Panc1 (cell line): ENCODE results near the gene TEX51. TPM values are rescaled to one million over a fixed set of nuclear protein-coding genes. Genes with fewer than 3 reads are reported as not detected.

Experiments used
- ATAC-seq: fragments of 200-7000 bp; cut with Tn5 transposase; 2 replicates; pipeline ENCODE4 v1.9.1; 2020; ENCODE audit warnings: mild to moderate bottlenecking, moderate library complexity
- BruUV-seq: library from RNA; stranded (reverse); fragments of 400-500 nt; replicated peaks from 2 replicates; lab custom pipeline; 2021; lab: Mats Ljungman, UMichigan
- CTCF ChIA-PET: fragments of 300-600 bp; sonication (Branson Sonifier 250); formaldehyde crosslinking; loops from one replicate; lab custom pipeline; 2022; ENCODE audit warnings: antibody characterized with exemption; lab: Charles Lee
- POLR2A ChIA-PET: fragments of 300-600 bp; sonication (Branson Sonifier 250); formaldehyde crosslinking; loops from one replicate; lab custom pipeline; 2022; ENCODE audit warnings: antibody characterized with exemption; lab: Charles Lee
- DNase-seq: peaks from one replicate; pipeline ENCODE4 v3.0.0-alpha.2; 2010; ENCODE audit warnings: low read depth, low spot score
- H3K27ac ChIP-seq: 2 replicates; pipeline ENCODE4 v1.5.1; 2011; ENCODE audit warnings: mild to moderate bottlenecking, low read length, inconsistent platforms
- H3K27me3 ChIP-seq: fragments of 200-500 bp; sonication (Bioruptor generic); 2 replicates; pipeline ENCODE4 v1.6.0; 2014; ENCODE audit warnings: low read length, inconsistent platforms; ENCODE audit not compliant: control insufficient read depth, insufficient read depth
- H3K36me3 ChIP-seq: fragments of 200-500 bp; sonication (Bioruptor generic); 2 replicates; pipeline ENCODE4 v1.5.1; 2014; ENCODE audit warnings: inconsistent platforms, mild to moderate bottlenecking, low read length, moderate library complexity; ENCODE audit not compliant: control insufficient read depth, insufficient read depth
- H3K4me1 ChIP-seq: 2 replicates; pipeline ENCODE4 v1.5.1; 2011; ENCODE audit warnings: inconsistent platforms, mild to moderate bottlenecking, low read length, moderate library complexity; ENCODE audit not compliant: control insufficient read depth, insufficient read depth
- H3K4me3 ChIP-seq, 2 experiments: 2 replicates each; pipeline ENCODE4 v1.5.1; 2011 to 2012; ENCODE audit warnings: low read depth in 2 of 2, low read length in 2 of 2, mild to moderate bottlenecking in 2 of 2, inconsistent platforms in 1 of 2, moderate library complexity in 1 of 2
- H3K9me3 ChIP-seq: fragments of 200-500 bp; sonication (Bioruptor generic); 2 replicates; pipeline ENCODE4 v1.5.1; 2014; ENCODE audit warnings: low read depth, mild to moderate bottlenecking, inconsistent platforms, low read length, moderate library complexity; ENCODE audit not compliant: control insufficient read depth, insufficient read depth
- POLR2AphosphoS5 ChIP-seq: IDR thresholded peaks from 2 replicates; pipeline ENCODE4 v1.6.1; 2012; ENCODE audit warnings: mild to moderate bottlenecking, low read depth, low read length, moderate library complexity
- SIN3A ChIP-seq: IDR thresholded peaks from 2 replicates; pipeline ENCODE4 v1.6.1; 2012; ENCODE audit warnings: low read depth, mild to moderate bottlenecking, low read length, moderate library complexity, borderline replicate concordance; ENCODE audit not compliant: insufficient read depth
- TCF7L2 ChIP-seq: IDR thresholded peaks from 2 replicates; pipeline ENCODE4 v1.6.1; 2011; ENCODE audit warnings: mild to moderate bottlenecking, low read depth, low read length, inconsistent platforms
- in situ Hi-C: cut with HindIII; loops from 2 replicates; pipeline ENCODE4 v1.10.0; 2016; ENCODE audit warnings: low sequenced_read_pairs, low pct_unique_long_range_greater_than_20kb
- intact Hi-C: fragments of 100-400 bp; cut with micrococcal nuclease; formaldehyde crosslinking; loops from one replicate; pipeline ENCODE4 v1.10.0; 2022; ENCODE audit not compliant: unreplicated experiment
- total RNA-seq: library from RNA; stranded (reverse); gene quantifications from one replicate; pipeline ENCODE4 v1.2.1, GENCODE V29; 2021; ENCODE audit not compliant: unreplicated experiment
- TF ChIP-seq, protein P1 (sequence below), 2 experiments: IDR thresholded peaks; 2 replicates each; pipeline ENCODE4 v1.6.1; 2011 to 2012; ENCODE audit warnings: low read depth in 2 of 2, control low read depth in 1 of 2, low read length in 1 of 2, mild to moderate bottlenecking in 1 of 2, moderate library complexity in 1 of 2; ENCODE audit not compliant: insufficient read depth in 1 of 2
- TF ChIP-seq, protein P2 (sequence below): fragments of 450-650 bp; IDR thresholded peaks from 2 replicates; pipeline ENCODE4 v1.5.1; 2017; ENCODE audit warnings: mild to moderate bottlenecking

TEX51 gene
- total RNA-seq, 1 experiment from 2014 or later: not detected

DNA sequence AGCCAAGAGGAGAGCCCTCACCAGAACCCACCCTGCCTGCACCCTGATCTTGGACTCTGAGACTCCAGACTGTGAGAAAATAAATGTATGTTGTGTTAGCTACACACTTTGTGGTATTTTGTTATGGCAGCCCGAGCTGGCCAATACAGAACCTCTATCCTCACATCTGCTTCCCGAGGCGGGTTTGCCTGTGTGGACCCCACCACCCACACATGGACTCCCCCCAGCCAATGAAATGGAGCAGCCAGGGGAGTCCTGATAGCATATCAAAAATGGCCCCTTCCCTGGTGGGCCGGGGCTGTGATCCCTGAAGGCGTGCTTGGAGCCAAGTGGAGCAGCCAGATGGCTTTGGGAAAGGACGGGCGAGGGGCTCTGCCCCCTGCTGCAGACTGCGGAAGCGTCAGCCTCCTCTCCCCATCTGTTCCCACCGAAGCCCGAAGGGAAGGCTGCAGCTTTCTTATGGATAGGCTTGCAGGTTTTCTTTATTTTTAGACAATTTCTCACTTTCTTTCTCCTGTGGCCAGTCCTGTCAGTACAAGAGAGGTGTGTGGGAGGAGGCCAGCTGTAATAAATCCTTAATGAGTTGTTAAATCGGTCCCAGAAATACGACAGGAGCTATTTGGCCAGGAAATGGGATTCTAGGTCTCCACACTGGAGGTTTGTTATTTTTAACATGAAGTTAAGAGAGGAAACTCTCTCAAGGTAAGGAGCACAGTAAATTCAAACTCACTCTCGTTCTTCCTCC lies 34.4 kb downstream of the TEX51 start:
- ATAC-seq (no peak), DNase-seq (no peak)
- no peak overlapping the region for H3K4me3 ChIP-seq
- POLR2A ChIA-PET: no interaction called here
- no peaks in the 10 kb centered on the region for H3K36me3 ChIP-seq
- CTCF ChIA-PET: no interaction called here
- BruUV-seq: no TSS peak
- H3K9me3 ChIP-seq: no peaks in the 10 kb centered on the region
- no peaks in the 10 kb centered on the region for H3K4me1 ChIP-seq
- no peak overlapping the region for H3K27ac ChIP-seq
- in situ Hi-C loops: no loop called here
- intact Hi-C loops: no loop called here
- no peak for TF ChIP-seq POLR2AphosphoS5
- TF ChIP-seq, protein P1, sequence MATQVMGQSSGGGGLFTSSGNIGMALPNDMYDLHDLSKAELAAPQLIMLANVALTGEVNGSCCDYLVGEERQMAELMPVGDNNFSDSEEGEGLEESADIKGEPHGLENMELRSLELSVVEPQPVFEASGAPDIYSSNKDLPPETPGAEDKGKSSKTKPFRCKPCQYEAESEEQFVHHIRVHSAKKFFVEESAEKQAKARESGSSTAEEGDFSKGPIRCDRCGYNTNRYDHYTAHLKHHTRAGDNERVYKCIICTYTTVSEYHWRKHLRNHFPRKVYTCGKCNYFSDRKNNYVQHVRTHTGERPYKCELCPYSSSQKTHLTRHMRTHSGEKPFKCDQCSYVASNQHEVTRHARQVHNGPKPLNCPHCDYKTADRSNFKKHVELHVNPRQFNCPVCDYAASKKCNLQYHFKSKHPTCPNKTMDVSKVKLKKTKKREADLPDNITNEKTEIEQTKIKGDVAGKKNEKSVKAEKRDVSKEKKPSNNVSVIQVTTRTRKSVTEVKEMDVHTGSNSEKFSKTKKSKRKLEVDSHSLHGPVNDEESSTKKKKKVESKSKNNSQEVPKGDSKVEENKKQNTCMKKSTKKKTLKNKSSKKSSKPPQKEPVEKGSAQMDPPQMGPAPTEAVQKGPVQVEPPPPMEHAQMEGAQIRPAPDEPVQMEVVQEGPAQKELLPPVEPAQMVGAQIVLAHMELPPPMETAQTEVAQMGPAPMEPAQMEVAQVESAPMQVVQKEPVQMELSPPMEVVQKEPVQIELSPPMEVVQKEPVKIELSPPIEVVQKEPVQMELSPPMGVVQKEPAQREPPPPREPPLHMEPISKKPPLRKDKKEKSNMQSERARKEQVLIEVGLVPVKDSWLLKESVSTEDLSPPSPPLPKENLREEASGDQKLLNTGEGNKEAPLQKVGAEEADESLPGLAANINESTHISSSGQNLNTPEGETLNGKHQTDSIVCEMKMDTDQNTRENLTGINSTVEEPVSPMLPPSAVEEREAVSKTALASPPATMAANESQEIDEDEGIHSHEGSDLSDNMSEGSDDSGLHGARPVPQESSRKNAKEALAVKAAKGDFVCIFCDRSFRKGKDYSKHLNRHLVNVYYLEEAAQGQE (IDR thresholded peaks at IDR 0.05; ENCODE audit: insufficient read depth in 1 of 2, low read depth in 2 of 2, low read length in 1 of 2): no peak
- TF ChIP-seq, protein P2, sequence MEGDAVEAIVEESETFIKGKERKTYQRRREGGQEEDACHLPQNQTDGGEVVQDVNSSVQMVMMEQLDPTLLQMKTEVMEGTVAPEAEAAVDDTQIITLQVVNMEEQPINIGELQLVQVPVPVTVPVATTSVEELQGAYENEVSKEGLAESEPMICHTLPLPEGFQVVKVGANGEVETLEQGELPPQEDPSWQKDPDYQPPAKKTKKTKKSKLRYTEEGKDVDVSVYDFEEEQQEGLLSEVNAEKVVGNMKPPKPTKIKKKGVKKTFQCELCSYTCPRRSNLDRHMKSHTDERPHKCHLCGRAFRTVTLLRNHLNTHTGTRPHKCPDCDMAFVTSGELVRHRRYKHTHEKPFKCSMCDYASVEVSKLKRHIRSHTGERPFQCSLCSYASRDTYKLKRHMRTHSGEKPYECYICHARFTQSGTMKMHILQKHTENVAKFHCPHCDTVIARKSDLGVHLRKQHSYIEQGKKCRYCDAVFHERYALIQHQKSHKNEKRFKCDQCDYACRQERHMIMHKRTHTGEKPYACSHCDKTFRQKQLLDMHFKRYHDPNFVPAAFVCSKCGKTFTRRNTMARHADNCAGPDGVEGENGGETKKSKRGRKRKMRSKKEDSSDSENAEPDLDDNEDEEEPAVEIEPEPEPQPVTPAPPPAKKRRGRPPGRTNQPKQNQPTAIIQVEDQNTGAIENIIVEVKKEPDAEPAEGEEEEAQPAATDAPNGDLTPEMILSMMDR: no peak
- no peak for TF ChIP-seq TCF7L2
- no peak for TF ChIP-seq SIN3A
- H3K27me3 ChIP-seq: no peaks in the 10 kb centered on the region

DNA sequence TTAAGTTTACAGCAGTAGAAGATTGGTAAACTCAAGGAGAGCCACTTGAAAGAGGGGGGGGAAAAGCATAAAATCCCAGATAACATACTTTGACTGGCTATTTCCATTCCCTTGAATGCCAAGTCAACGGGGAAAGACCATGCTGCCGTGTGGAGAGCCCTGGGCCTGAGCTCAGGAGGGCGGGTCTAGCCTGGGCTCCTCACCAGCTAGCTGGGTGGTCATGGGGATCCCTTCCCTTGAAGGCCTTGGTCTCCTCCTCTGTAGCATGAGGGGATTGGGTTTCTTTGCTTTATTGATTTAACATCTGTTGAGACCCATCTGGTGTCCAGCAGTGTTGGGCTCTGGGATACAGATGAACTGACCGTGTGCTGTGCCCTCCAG lies 35.0 kb downstream of the TEX51 start:
- DNase-seq: no peak
- no peak for TF ChIP-seq SIN3A
- no peak for TF ChIP-seq TCF7L2
- TF ChIP-seq, protein P1 (IDR thresholded peaks at IDR 0.05; ENCODE audit: insufficient read depth in 1 of 2, low read depth in 2 of 2, low read length in 1 of 2): no peak
- TF ChIP-seq, protein P2: no peak
- TF ChIP-seq POLR2AphosphoS5: no peak
- POLR2A ChIA-PET: no interaction called here
- no peaks in the 10 kb centered on the region for H3K9me3 ChIP-seq
- H3K27me3 ChIP-seq: no peaks in the 10 kb centered on the region
- no peak for ATAC-seq
- CTCF ChIA-PET: no interaction called here
- H3K27ac ChIP-seq: no peak overlapping the region
- BruUV-seq: no TSS peak
- in situ Hi-C loops (no loop called here), intact Hi-C loops (no loop called here)
- H3K4me3 ChIP-seq: no peak overlapping the region
- H3K36me3 ChIP-seq: no peaks in the 10 kb centered on the region
- no peaks in the 10 kb centered on the region for H3K4me1 ChIP-seq
